SK-N-MC (cell line): ENCODE data around the gene IL1F10.

Experiments
- DNase-seq: peaks from one replicate; pipeline ENCODE4 v3.0.0-alpha.2; 2011; ENCODE audit warnings: low read depth, low spot score
- H3K27ac ChIP-seq: fragments of 200-600 bp; sonication (generic); 2 replicates; pipeline ENCODE4 v1.5.1; 2016; ENCODE audit warnings: mixed run types
- H3K36me3 ChIP-seq: fragments of 200-600 bp; sonication (generic); 2 replicates; pipeline ENCODE4 v1.6.1; 2017; ENCODE audit warnings: antibody characterized with exemption, low read length, mixed read lengths; ENCODE audit not compliant: insufficient read depth
- H3K4me3 ChIP-seq: fragments of 200-600 bp; sonication (generic); 2 replicates; pipeline ENCODE4 v1.5.1; 2016
- H3K9ac ChIP-seq: fragments of 200-600 bp; sonication (generic); 2 replicates; pipeline ENCODE4 v1.8.0; 2017; ENCODE audit warnings: mixed run types, mixed read lengths; ENCODE audit not compliant: insufficient read length
- H3K9me3 ChIP-seq: fragments of 200-600 bp; sonication (generic); 2 replicates; pipeline ENCODE4 v1.6.1; 2017; ENCODE audit warnings: low read depth, mild to moderate bottlenecking, antibody characterized with exemption, low read length, moderate library complexity, mixed read lengths
- EZH2 ChIP-seq: fragments of 200-600 bp; sonication (generic); IDR thresholded peaks from one replicate; pipeline ENCODE4 v1.6.1; 2017; ENCODE audit warnings: antibody characterized with exemption
- FOXP2 ChIP-seq: optimal IDR thresholded peaks from 2 replicates; pipeline ENCODE3; 2011; ENCODE audit warnings: mild to moderate bottlenecking, moderate library complexity; ENCODE audit not compliant: insufficient read depth; ENCODE audit errors: extremely low read length, control extremely low read depth
- POLR2AphosphoS5 ChIP-seq: IDR thresholded peaks from 2 replicates; pipeline ENCODE4 v1.6.1; 2012; ENCODE audit warnings: mild to moderate bottlenecking, low read depth, low read length, borderline replicate concordance

Gene IL1F10

GRCh38 chr2:113073325-113073834, 5.6 kb downstream of the IL1F10 start:
- TF ChIP-seq POLR2AphosphoS5 (no peak), FOXP2 (no peak), EZH2 (no peak)
- no peak overlapping the region for H3K27ac ChIP-seq

DNA sequence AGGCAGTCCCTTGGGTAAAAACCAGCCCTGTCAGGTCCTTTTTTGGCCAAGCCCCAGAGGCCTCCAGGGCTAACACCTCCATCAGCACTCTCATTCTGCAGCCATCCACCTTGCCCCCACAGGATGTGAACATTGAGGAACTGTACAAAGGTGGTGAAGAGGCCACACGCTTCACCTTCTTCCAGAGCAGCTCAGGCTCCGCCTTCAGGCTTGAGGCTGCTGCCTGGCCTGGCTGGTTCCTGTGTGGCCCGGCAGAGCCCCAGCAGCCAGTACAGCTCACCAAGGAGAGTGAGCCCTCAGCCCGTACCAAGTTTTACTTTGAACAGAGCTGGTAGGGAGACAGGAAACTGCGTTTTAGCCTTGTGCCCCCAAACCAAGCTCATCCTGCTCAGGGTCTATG, 7.3 kb downstream of the IL1F10 start:
- Histone ChIP-seq H3K27ac (no peak overlapping the region), H3K36me3 (no peaks in the 10 kb centered on the region), H3K9me3 (no peaks in the 10 kb centered on the region), H3K9ac (no peak overlapping the region), H3K4me3 (no peak overlapping the region)
- DNase-seq = no peak
- no peak for TF ChIP-seq POLR2AphosphoS5
- TF ChIP-seq EZH2 = no peak
- no peak for TF ChIP-seq FOXP2

More at GRCh38 chr2:113073325-113073834, 5.6 kb downstream of the IL1F10 start:
- no peak overlapping the region for H3K4me3 ChIP-seq
- H3K9ac ChIP-seq = no peak overlapping the region
- H3K36me3 ChIP-seq = no peaks in the 10 kb centered on the region
- no peak for DNase-seq
- H3K9me3 ChIP-seq = no peaks in the 10 kb centered on the region

DNA sequence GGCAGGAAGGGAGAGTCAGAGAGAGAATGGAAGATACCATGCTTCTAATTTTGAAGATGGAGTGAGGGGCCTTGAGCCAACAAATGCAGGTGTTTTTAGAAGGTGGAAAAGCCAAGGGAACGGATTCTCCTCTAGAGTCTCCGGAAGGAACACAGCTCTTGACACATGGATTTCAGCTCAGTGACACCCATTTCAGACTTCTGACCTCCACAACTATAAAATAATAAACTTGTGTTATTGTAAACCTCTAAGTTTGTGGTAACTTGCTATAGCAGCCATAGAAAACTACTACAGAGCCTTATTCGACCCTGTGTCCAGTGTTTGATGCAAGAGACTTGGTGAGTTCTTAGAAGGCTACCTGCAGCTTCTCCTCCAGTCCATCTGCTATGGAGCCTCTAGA, 7.8 kb downstream of the IL1F10 start:
- Histone ChIP-seq H3K9me3 (no peaks in the 10 kb centered on the region), H3K9ac (no peak overlapping the region), H3K36me3 (no peaks in the 10 kb centered on the region), H3K4me3 (no peak overlapping the region), H3K27ac (no peak overlapping the region)
- DNase-seq = no peak
- TF ChIP-seq POLR2AphosphoS5 (no peak), FOXP2 (no peak), EZH2 (no peak)

- no peak overlapping the region for H3K27ac ChIP-seq
- no peaks in the 10 kb centered on the region for H3K36me3 ChIP-seq
- no peak overlapping the region for H3K9ac ChIP-seq
- no peak for DNase-seq
- H3K9me3 ChIP-seq = no peaks in the 10 kb centered on the region
- TF ChIP-seq POLR2AphosphoS5 = no peak
- TF ChIP-seq FOXP2 = no peak
- no peak for TF ChIP-seq EZH2
- H3K4me3 ChIP-seq = no peak overlapping the region
Measured at GRCh38 chr2:113076954-113077669, 9.3 kb downstream of the IL1F10 start.

GRCh38 chr2:113077921-113078320, 10.2 kb downstream of the IL1F10 start:
- H3K27ac ChIP-seq = no peak overlapping the region
- H3K4me3 ChIP-seq = no peak overlapping the region
- H3K9ac ChIP-seq = no peak overlapping the region
- no peak for DNase-seq
- H3K36me3 ChIP-seq = no peaks in the 10 kb centered on the region
- no peaks in the 10 kb centered on the region for H3K9me3 ChIP-seq
- no peak for TF ChIP-seq POLR2AphosphoS5
- no peak for TF ChIP-seq EZH2
- TF ChIP-seq FOXP2 = no peak

- no peak overlapping the region for H3K4me3 ChIP-seq
- H3K36me3 ChIP-seq = no peaks in the 10 kb centered on the region
- DNase-seq = no peak
- H3K9ac ChIP-seq = no peak overlapping the region
- H3K9me3 ChIP-seq = no peaks in the 10 kb centered on the region
- no peak for TF ChIP-seq EZH2
- TF ChIP-seq POLR2AphosphoS5 = no peak
- no peak for TF ChIP-seq FOXP2
- no peak overlapping the region for H3K27ac ChIP-seq
Measured at GRCh38 chr2:113078350-113078839, 10.6 kb downstream of the IL1F10 start.

DNA sequence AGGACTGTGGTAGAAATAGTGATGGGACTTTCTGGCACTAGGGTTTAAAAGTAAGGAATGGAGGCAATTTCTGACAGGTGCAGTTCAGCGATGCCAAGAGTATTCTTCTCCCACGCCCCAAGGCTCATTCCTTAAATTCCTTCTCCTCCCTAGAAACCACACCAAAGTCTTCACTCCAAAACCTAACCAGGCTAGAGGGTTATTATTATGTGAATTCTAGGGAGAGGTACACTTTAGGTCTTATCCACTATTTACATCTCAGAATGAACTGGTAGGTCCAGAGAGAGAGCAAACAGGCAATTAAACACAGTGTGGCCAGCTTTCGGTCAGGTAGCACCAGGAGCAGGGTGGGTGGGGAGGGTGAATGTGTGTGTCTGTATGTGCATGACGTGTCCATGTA, 11.4 kb downstream of the IL1F10 start:
- Histone ChIP-seq H3K9me3 (no peaks in the 10 kb centered on the region), H3K27ac (no peak overlapping the region), H3K36me3 (no peaks in the 10 kb centered on the region), H3K4me3 (no peak overlapping the region), H3K9ac (no peak overlapping the region)
- TF ChIP-seq FOXP2 = no peak
- TF ChIP-seq EZH2 = no peak
- TF ChIP-seq POLR2AphosphoS5 = no peak
- DNase-seq = no peak

DNA sequence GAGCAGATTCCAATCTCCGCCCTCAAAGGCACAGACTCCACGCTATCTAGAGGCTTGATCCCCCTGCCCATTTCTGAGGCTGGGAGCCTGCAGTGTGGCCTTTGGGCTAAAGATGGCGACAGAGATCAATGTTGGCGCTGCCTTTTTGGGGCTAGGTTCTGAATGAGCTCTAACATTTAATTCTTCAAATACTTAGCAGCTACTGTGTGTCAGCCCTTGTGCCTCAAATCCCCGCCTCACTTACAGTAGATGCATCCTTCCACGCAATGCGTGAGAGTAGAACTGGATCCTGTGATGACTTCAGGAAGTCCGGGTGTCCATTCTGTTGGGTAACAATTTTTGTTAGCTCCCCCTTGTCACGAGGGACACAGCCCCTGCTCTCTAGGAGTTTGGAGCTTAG, 12.4 kb downstream of the IL1F10 start:
- Histone ChIP-seq H3K9me3 (no peaks in the 10 kb centered on the region), H3K27ac (no peak overlapping the region), H3K9ac (no peak overlapping the region), H3K4me3 (no peak overlapping the region), H3K36me3 (no peaks in the 10 kb centered on the region)
- TF ChIP-seq FOXP2 (no peak), EZH2 (no peak), POLR2AphosphoS5 (no peak)
- DNase-seq = no peak
